Tibial artery (tissue), 4 donors: ENCODE data around the gene MALT1.
A peak's percentile ranks its signal among the peaks of the same experiment; 100 is the strongest.

Experiments used
- DNase-seq, 2 donors: peaks; one replicate each; pipeline ENCODE4 v3.0.0-alpha.2; 2019
- H3K27ac ChIP-seq, 2 donors: fragments of 200-600 bp; sonication (generic) in 1 of 2; 1 replicate in 1 of 2; 2 replicates in 1 of 2; pipeline ENCODE4 v1.5.1; 2018 to 2019; ENCODE audit warnings: mild to moderate bottlenecking in 1 of 2
- H3K27me3 ChIP-seq, 2 donors: fragments of 200-600 bp; sonication (generic) in 1 of 2; one replicate each; pipeline versions ENCODE4 v1.5.1 to v1.6.0; 2016 to 2019
- H3K36me3 ChIP-seq, 3 donors: fragments of 200-600 bp; sonication (generic) in 2 of 3; one replicate each; pipeline ENCODE4 v1.5.1; 2016 to 2019; ENCODE audit warnings: mild to moderate bottlenecking in 2 of 3
- H3K4me1 ChIP-seq, 4 donors: fragments of 200-600 bp; sonication (generic) in 2 of 4; 1 replicate in 3 of 4; 2 replicates in 1 of 4; pipeline ENCODE4 v1.5.1; 2016 to 2019
- H3K4me3 ChIP-seq, 2 donors: fragments of 200-600 bp; sonication (generic) in 1 of 2; 1 replicate in 1 of 2; 2 replicates in 1 of 2; pipeline ENCODE4 v1.5.1; 2018 to 2019; ENCODE audit warnings: mild to moderate bottlenecking in 2 of 2
- H3K9me3 ChIP-seq, 3 donors: fragments of 200-600 bp; sonication (generic) in 1 of 3; one replicate each; pipeline ENCODE4 v1.5.1; 2016 to 2019
- intact Hi-C: fragments of 100-400 bp; cut with DNase I; formaldehyde crosslinking; loops from one replicate; pipeline ENCODE4 v1.15.0; 2023; ENCODE audit warnings: low total_unique reads
- TF ChIP-seq, protein P1 (sequence below), 2 experiments: fragments of 200-600 bp in 1 of 2; fragments of 450-650 bp in 1 of 2; IDR thresholded peaks; one replicate each; pipeline ENCODE4 v1.5.1; 2017 to 2019; ENCODE audit warnings: antibody characterized with exemption in 2 of 2, mild to moderate bottlenecking in 1 of 2, moderate library complexity in 1 of 2

Gene MALT1

DNA sequence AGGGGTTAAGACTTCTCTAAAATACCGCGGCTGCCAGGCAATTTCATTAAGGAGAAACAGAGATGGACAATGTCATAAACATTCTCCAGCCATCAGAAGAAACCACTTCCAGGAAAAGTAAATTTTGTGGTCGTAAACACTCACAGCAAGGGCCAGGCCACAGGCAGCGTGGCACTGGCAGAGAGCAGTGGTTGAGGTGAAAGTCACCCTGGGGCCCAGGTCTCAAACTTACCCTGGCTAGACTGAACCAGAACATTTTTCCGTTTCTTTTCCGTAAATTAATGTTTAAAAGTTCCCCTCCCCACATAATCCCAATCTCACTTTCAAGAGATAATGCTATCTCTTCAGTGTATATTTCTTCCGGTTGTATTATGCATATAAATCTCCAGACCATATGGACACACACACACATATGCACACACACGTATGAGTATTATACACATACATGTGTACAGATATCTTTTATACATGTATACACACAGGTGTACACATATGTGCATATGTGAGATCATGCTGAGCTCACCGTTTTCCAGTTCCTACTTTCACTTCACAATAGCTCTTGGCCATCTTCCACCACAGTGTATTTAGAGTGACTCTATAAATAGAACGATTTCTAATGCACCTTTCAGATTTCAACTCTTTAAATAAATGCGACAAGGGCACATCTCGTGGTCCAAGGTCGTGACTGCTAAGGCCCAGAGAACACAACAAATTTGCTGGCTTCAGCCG, 90.1 kb downstream of the MALT1 start:
- H3K4me3 ChIP-seq = no peak overlapping the region
- DNase-seq = peak in 1 of 2 donors; percentile 21
- H3K9me3 ChIP-seq = no peaks in the 10 kb centered on the region
- TF ChIP-seq, protein P1, sequence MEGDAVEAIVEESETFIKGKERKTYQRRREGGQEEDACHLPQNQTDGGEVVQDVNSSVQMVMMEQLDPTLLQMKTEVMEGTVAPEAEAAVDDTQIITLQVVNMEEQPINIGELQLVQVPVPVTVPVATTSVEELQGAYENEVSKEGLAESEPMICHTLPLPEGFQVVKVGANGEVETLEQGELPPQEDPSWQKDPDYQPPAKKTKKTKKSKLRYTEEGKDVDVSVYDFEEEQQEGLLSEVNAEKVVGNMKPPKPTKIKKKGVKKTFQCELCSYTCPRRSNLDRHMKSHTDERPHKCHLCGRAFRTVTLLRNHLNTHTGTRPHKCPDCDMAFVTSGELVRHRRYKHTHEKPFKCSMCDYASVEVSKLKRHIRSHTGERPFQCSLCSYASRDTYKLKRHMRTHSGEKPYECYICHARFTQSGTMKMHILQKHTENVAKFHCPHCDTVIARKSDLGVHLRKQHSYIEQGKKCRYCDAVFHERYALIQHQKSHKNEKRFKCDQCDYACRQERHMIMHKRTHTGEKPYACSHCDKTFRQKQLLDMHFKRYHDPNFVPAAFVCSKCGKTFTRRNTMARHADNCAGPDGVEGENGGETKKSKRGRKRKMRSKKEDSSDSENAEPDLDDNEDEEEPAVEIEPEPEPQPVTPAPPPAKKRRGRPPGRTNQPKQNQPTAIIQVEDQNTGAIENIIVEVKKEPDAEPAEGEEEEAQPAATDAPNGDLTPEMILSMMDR (IDR thresholded peaks at IDR 0.05) = no peak
- H3K27ac ChIP-seq = no peak overlapping the region
- peaks cover 0 to 35% of the 10 kb centered on the region in 2 donors for H3K27me3 ChIP-seq
- intact Hi-C loops = loop anchor here (10.0 kb wide), 2 partner anchors 87 to 237 kb away; partner anchors contain the start of gene MALT1
- peaks cover 0 to 5% (median 0%) of the 10 kb centered on the region in 4 donors for H3K4me1 ChIP-seq
- no peaks in the 10 kb centered on the region for H3K36me3 ChIP-seq

DNA sequence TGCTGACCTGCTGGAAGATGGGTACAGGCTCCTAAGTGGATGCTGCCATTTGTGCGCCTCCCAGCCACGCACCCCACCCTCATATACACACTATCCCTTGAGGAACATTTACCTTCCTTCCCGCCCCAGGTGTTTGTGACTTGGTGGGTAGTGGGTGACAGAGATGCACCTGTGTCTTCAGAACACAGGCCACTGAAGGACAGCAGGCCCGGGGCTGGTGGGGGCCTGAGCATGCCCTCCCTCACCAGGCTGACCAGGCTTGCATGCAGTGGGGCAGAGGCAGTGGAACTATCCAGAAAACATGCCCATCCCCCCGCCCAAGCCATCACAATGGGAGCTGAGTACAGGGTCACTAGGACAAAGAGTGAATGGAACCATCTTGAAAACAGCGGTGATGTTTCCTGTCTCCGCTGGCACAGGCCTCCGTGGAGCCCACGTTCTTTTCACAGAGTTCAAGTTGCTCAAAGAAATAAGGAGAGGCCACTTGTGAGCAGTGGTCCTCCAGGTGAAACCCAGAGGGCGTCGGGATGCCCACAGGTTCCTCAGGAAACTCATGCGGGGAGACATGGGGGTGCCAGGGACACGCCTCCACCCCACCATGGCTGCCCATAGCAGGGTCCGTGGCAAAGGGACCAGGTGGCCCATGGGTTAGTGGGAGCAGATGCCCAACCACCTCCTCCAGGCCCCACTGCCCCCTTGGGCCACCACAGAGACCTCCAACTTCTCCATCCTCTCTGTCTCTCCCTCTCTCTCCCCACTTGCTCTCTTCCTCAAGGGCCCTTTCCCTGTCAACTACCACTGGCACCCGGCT, 90.9 kb downstream of the MALT1 start:
- H3K36me3 ChIP-seq = no peaks in the 10 kb centered on the region
- H3K4me1 ChIP-seq = peaks cover 0 to 5% (median 0%) of the 10 kb centered on the region in 4 donors
- TF ChIP-seq, protein P1 (IDR thresholded peaks at IDR 0.05) = no peak
- H3K9me3 ChIP-seq = no peaks in the 10 kb centered on the region
- no peak overlapping the region for H3K27ac ChIP-seq
- H3K4me3 ChIP-seq = no peak overlapping the region
- H3K27me3 ChIP-seq = peaks cover 0 to 38% of the 10 kb centered on the region in 2 donors
- intact Hi-C loops = loop anchor here (10.0 kb wide), 2 partner anchors 87 to 237 kb away; partner anchors contain the start of gene MALT1
- peak; percentile 9 to 53 for DNase-seq

DNA sequence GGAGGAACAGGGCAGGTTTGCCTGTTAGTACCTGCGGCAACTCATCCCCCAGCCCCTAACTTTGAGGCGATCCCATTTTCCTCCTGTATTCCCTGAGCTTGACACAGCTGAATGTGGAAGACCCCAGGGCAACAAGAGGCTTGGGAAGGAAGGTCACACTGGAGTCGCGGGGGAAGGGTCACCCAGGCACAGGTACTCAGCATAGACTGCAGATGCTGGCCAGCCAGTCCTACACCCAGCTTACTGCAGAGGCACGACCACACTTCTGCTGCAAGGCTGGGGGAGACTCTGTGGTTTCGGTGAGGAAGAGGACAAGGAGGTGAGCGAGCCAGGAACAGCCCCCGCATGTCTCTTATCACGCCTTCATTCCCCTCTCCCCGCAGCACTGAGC, 91.5 kb downstream of the MALT1 start:
- H3K27ac ChIP-seq = no peak overlapping the region
- peaks cover 0 to 39% of the 10 kb centered on the region in 2 donors for H3K27me3 ChIP-seq
- H3K36me3 ChIP-seq = no peaks in the 10 kb centered on the region
- TF ChIP-seq, protein P1 (IDR thresholded peaks at IDR 0.05) = no peak
- DNase-seq = peak in 1 of 2 donors; percentile 48
- intact Hi-C loops = loop anchor here (10.0 kb wide), 2 partner anchors 88 to 238 kb away; partner anchors contain the start of gene MALT1
- H3K4me3 ChIP-seq = no peak overlapping the region
- H3K4me1 ChIP-seq = peaks cover 0 to 5% (median 0%) of the 10 kb centered on the region in 4 donors
- no peaks in the 10 kb centered on the region for H3K9me3 ChIP-seq

DNA sequence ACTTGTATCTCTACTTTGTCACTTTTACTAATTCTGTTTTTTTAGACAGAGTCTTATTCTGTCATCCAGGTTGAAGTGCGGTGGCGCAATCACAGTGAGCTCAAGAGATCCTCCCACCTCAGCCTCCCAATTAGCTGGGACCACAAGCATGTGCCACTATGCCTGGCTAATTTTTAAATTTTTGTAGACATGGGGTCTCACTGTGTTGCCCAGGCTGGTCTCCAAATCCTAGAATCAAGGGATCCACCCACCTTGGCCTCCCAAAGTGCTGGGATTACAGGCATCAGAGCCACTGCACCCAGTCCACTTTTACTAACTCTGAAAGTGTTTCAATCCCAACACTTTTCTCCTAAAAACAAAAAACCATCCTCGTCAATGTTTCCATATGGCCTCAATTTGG, 94.9 kb downstream of the MALT1 start:
- no peaks in the 10 kb centered on the region for H3K9me3 ChIP-seq
- no peaks in the 10 kb centered on the region for H3K36me3 ChIP-seq
- no peak overlapping the region for H3K4me3 ChIP-seq
- H3K27ac ChIP-seq = no peak overlapping the region
- H3K27me3 ChIP-seq = peaks cover 0 to 20% of the 10 kb centered on the region in 2 donors
- peak in 1 of 2 donors; percentile 1 for DNase-seq
- peaks cover 0 to 14% (median 9%) of the 10 kb centered on the region in 4 donors for H3K4me1 ChIP-seq
- intact Hi-C loops = loop anchor here (5.0 to 10.0 kb wide), 3 partner anchors 91 to 306 kb away; partner anchors contain the start of gene MALT1
- TF ChIP-seq, protein P1 (IDR thresholded peaks at IDR 0.05) = no peak

DNA sequence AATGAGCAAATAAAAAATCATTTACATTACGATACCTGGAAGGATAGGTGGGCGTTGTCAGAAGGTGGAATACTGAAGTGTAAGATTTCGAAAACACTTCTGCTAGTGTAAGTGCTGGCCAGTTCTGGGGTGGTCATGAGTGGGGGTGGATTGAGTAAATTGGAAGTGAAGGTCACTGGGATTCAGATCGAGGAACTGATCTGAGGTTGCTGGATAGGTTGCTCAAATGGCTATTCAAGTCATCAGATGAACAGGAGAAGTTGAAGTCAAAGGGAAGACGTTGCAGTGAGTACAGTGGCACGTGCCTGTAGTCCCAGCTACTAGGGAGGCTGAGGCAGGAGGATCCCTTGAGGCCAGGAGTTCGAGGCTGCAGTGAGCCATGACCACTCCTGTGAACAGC, 95.7 kb downstream of the MALT1 start:
- TF ChIP-seq, protein P1 (IDR thresholded peaks at IDR 0.05) = no peak
- Histone ChIP-seq H3K4me1 (peaks cover 0 to 14% (median 9%) of the 10 kb centered on the region in 4 donors), H3K4me3 (no peak overlapping the region), H3K9me3 (no peaks in the 10 kb centered on the region), H3K27me3 (peaks cover 0 to 20% of the 10 kb centered on the region in 2 donors), H3K27ac (no peak overlapping the region), H3K36me3 (no peaks in the 10 kb centered on the region)
- peak; percentile 0 to 35 for DNase-seq
- intact Hi-C loops = loop anchor here (5.0 to 10.0 kb wide), 3 partner anchors 92 to 305 kb away; partner anchors contain the start of gene MALT1
